ENCODE measurements around the gene TEPSIN. TPM values are rescaled to one million over a fixed set of nuclear protein-coding genes. Genes with fewer than 3 reads are reported as not detected.

TEPSIN gene
- polyA plus RNA-seq, 1 donor from 2014 or later: 50.0 TPM

- Histone ChIP-seq H3K27ac (ENCODE audit: low read length) (no peak overlapping the region), H3K27me3 (ENCODE audit: insufficient read depth, low read depth, low read length) (no peaks in the 10 kb centered on the region), H2AFZ (ENCODE audit: low read depth, low read length) (no peak overlapping the region), H3K4me2 (ENCODE audit: low read length) (no peak overlapping the region), H3F3A (ENCODE audit: insufficient read depth, low read length, poor library complexity, severe bottlenecking) (no peaks in the 10 kb centered on the region), H3K9me3 (ENCODE audit: low read length) (no peaks in the 10 kb centered on the region), H3K79me2 (replicated peaks; ENCODE audit: insufficient read depth, low read length) (no peaks in the 10 kb centered on the region), H3K9me2 (ENCODE audit: insufficient read depth, low read length) (no peaks in the 10 kb centered on the region), H4K20me1 (ENCODE audit: insufficient read depth) (no peaks in the 10 kb centered on the region), H3K9ac (ENCODE audit: low read length) (no peak overlapping the region), H3K4me3 (ENCODE audit: low read length) (no peak overlapping the region), H3K36me3 (ENCODE audit: insufficient read depth, low read length) (no peaks in the 10 kb centered on the region)
- TF ChIP-seq, protein P1, sequence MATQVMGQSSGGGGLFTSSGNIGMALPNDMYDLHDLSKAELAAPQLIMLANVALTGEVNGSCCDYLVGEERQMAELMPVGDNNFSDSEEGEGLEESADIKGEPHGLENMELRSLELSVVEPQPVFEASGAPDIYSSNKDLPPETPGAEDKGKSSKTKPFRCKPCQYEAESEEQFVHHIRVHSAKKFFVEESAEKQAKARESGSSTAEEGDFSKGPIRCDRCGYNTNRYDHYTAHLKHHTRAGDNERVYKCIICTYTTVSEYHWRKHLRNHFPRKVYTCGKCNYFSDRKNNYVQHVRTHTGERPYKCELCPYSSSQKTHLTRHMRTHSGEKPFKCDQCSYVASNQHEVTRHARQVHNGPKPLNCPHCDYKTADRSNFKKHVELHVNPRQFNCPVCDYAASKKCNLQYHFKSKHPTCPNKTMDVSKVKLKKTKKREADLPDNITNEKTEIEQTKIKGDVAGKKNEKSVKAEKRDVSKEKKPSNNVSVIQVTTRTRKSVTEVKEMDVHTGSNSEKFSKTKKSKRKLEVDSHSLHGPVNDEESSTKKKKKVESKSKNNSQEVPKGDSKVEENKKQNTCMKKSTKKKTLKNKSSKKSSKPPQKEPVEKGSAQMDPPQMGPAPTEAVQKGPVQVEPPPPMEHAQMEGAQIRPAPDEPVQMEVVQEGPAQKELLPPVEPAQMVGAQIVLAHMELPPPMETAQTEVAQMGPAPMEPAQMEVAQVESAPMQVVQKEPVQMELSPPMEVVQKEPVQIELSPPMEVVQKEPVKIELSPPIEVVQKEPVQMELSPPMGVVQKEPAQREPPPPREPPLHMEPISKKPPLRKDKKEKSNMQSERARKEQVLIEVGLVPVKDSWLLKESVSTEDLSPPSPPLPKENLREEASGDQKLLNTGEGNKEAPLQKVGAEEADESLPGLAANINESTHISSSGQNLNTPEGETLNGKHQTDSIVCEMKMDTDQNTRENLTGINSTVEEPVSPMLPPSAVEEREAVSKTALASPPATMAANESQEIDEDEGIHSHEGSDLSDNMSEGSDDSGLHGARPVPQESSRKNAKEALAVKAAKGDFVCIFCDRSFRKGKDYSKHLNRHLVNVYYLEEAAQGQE (IDR thresholded peaks at IDR 0.05; ENCODE audit: borderline replicate concordance): no peak
- TF ChIP-seq CTCF (IDR thresholded peaks at IDR 0.05; ENCODE audit: poor library complexity, severe bottlenecking) (no peak), RAD21 (conservative IDR thresholded peaks at IDR 0.05) (no peak), EP300 (conservative IDR thresholded peaks at IDR 0.05; ENCODE audit: poor library complexity, severe bottlenecking) (no peak), EZH2 (IDR thresholded peaks at IDR 0.05; ENCODE audit: borderline replicate concordance, insufficient read depth, low read length, poor library complexity, severe bottlenecking) (no peak), TAF1 (IDR thresholded peaks at IDR 0.05; ENCODE audit: low read depth) (no peak), MXI1 (conservative IDR thresholded peaks at IDR 0.05; ENCODE audit: poor library complexity, severe bottlenecking) (no peak), SMC3 (conservative IDR thresholded peaks at IDR 0.05; ENCODE audit: poor library complexity) (no peak), POLR2AphosphoS5 (IDR thresholded peaks at IDR 0.05) (no peak)
These were observed 37.9 kb upstream of the TEPSIN start for GRCh38 chr17:81276781-81277180.

GRCh38 chr17:81274471-81274855 is 35.6 kb upstream of the TEPSIN start:
- Histone ChIP-seq H3K9me3 (ENCODE audit: low read length) (no peaks in the 10 kb centered on the region), H3K9ac (ENCODE audit: low read length) (no peak overlapping the region), H2AFZ (ENCODE audit: low read depth, low read length) (no peak overlapping the region), H3K4me3 (ENCODE audit: low read length) (no peak overlapping the region), H3K36me3 (ENCODE audit: insufficient read depth, low read length) (no peaks in the 10 kb centered on the region), H3K79me2 (replicated peaks; ENCODE audit: insufficient read depth, low read length) (no peaks in the 10 kb centered on the region), H3F3A (ENCODE audit: insufficient read depth, low read length, poor library complexity, severe bottlenecking) (no peaks in the 10 kb centered on the region), H3K9me2 (ENCODE audit: insufficient read depth, low read length) (no peaks in the 10 kb centered on the region), H3K27me3 (ENCODE audit: insufficient read depth, low read depth, low read length) (no peaks in the 10 kb centered on the region), H4K20me1 (ENCODE audit: insufficient read depth) (no peaks in the 10 kb centered on the region), H3K4me2 (ENCODE audit: low read length) (no peak overlapping the region), H3K27ac (ENCODE audit: low read length) (no peak overlapping the region)
- TF ChIP-seq POLR2AphosphoS5 (IDR thresholded peaks at IDR 0.05): no peak
- TF ChIP-seq RAD21 (conservative IDR thresholded peaks at IDR 0.05): no peak
- no peak for TF ChIP-seq SMC3 (conservative IDR thresholded peaks at IDR 0.05; ENCODE audit: poor library complexity)
- TF ChIP-seq CTCF (IDR thresholded peaks at IDR 0.05; ENCODE audit: poor library complexity, severe bottlenecking): no peak
- TF ChIP-seq, protein P1 (IDR thresholded peaks at IDR 0.05; ENCODE audit: borderline replicate concordance): no peak
- no peak for TF ChIP-seq EZH2 (IDR thresholded peaks at IDR 0.05; ENCODE audit: borderline replicate concordance, insufficient read depth, low read length, poor library complexity, severe bottlenecking)
- no peak for TF ChIP-seq MXI1 (conservative IDR thresholded peaks at IDR 0.05; ENCODE audit: poor library complexity, severe bottlenecking)
- no peak for TF ChIP-seq TAF1 (IDR thresholded peaks at IDR 0.05; ENCODE audit: low read depth)
- no peak for TF ChIP-seq EP300 (conservative IDR thresholded peaks at IDR 0.05; ENCODE audit: poor library complexity, severe bottlenecking)
